H9 (cell line): ENCODE measurements around the gene CDK9. TPM values are rescaled to one million over a fixed set of nuclear protein-coding genes. Genes with fewer than 3 reads are reported as not detected.

ENCODE experiments used
- DNase-seq: peaks from one replicate; pipeline ENCODE4 v3.0.0-alpha.2; 2017
- H2AFZ ChIP-seq: one replicate; pipeline ENCODE4 v1.6.1; 2013; ENCODE audit warnings: mild to moderate bottlenecking, low read length, control low read depth, moderate library complexity
- H2AK5ac ChIP-seq: 2 replicates; pipeline ENCODE4 v1.6.1; 2013; ENCODE audit warnings: low read length, control low read depth, mixed read lengths; ENCODE audit not compliant: insufficient read length
- H2BK120ac ChIP-seq: one replicate; pipeline ENCODE4 v1.6.1; 2013; ENCODE audit warnings: low read depth, mild to moderate bottlenecking, low read length, control low read depth, inconsistent platforms; ENCODE audit not compliant: poor library complexity, severe bottlenecking
- H2BK12ac ChIP-seq: 2 replicates; pipeline ENCODE4 v1.6.1; 2013; ENCODE audit warnings: low read length, control low read depth, mixed read lengths, low read depth; ENCODE audit not compliant: insufficient read length
- H2BK15ac ChIP-seq: 2 replicates; pipeline ENCODE4 v1.6.1; 2013; ENCODE audit warnings: low read depth, low read length, control low read depth
- H2BK20ac ChIP-seq: one replicate; pipeline ENCODE4 v1.6.1; 2013; ENCODE audit warnings: low read depth, mild to moderate bottlenecking, low read length, control low read depth, inconsistent platforms; ENCODE audit not compliant: poor library complexity, severe bottlenecking
- H2BK5ac ChIP-seq: 2 replicates; pipeline ENCODE4 v1.6.1; 2013; ENCODE audit warnings: low read length, control low read depth, mixed read lengths; ENCODE audit not compliant: insufficient read length
- H3K14ac ChIP-seq: 2 replicates; pipeline ENCODE4 v1.6.1; 2013; ENCODE audit warnings: low read length, control low read depth; ENCODE audit not compliant: insufficient read depth
- H3K18ac ChIP-seq: 2 replicates; pipeline ENCODE4 v1.6.1; 2013; ENCODE audit warnings: low read depth, mild to moderate bottlenecking, mixed read lengths, low read length, control low read depth; ENCODE audit not compliant: insufficient read length
- H3K23ac ChIP-seq: 2 replicates; pipeline ENCODE4 v1.6.1; 2013; ENCODE audit warnings: low read length, control low read depth, mixed read lengths, low read depth; ENCODE audit not compliant: insufficient read length
- H3K23me2 ChIP-seq: 2 replicates; pipeline ENCODE4 v1.6.1; 2013; ENCODE audit warnings: low read depth, mild to moderate bottlenecking, mixed read lengths, low read length, control low read depth; ENCODE audit not compliant: insufficient read length, poor library complexity, severe bottlenecking
- H3K27ac ChIP-seq: 2 replicates; pipeline ENCODE4 v1.5.1; 2013; ENCODE audit warnings: low read length, control low read depth, mixed read lengths, low read depth; ENCODE audit not compliant: insufficient read length
- H3K27me3 ChIP-seq: 2 replicates; pipeline ENCODE4 v1.6.1; 2013; ENCODE audit warnings: low read length, control low read depth, inconsistent platforms; ENCODE audit not compliant: insufficient read depth
- H3K4ac ChIP-seq: 2 replicates; pipeline ENCODE4 v1.6.1; 2013; ENCODE audit warnings: low read depth, mild to moderate bottlenecking, control low read depth, inconsistent platforms, low read length, moderate library complexity
- H3K4me1 ChIP-seq: 2 replicates; pipeline ENCODE4 v1.6.1; 2013; ENCODE audit warnings: low read length, control low read depth, inconsistent platforms; ENCODE audit not compliant: insufficient read depth
- H3K4me2 ChIP-seq: 2 replicates; pipeline ENCODE4 v1.6.1; 2013; ENCODE audit warnings: low read length, control low read depth, mixed read lengths; ENCODE audit not compliant: insufficient read length, insufficient read depth
- H3K56ac ChIP-seq: 2 replicates; pipeline ENCODE4 v1.6.1; 2013; ENCODE audit warnings: low read depth, mild to moderate bottlenecking, mixed read lengths, low read length, control low read depth; ENCODE audit not compliant: insufficient read length
- H3K79me1 ChIP-seq: 2 replicates; pipeline ENCODE4 v1.6.1; 2013; ENCODE audit warnings: low read depth, mild to moderate bottlenecking, moderate library complexity, low read length, control low read depth, inconsistent platforms; ENCODE audit not compliant: insufficient read depth, poor library complexity, severe bottlenecking
- H3K79me2 ChIP-seq: 2 replicates; pipeline ENCODE4 v1.6.1; 2013; ENCODE audit warnings: low read length, control low read depth, inconsistent platforms; ENCODE audit not compliant: insufficient read depth
- H3K9ac ChIP-seq: 2 replicates; pipeline ENCODE4 v1.6.1; 2013; ENCODE audit warnings: low read length, control low read depth, mixed read lengths; ENCODE audit not compliant: insufficient read length; ENCODE audit errors: extremely low read depth
- H3K9me3 ChIP-seq: one replicate; pipeline ENCODE4 v1.6.1; 2013; ENCODE audit warnings: low read depth, low read length, inconsistent platforms; ENCODE audit not compliant: control insufficient read depth
- H3T11ph ChIP-seq: one replicate; pipeline ENCODE4 v1.6.1; 2013; ENCODE audit warnings: mild to moderate bottlenecking, low read length, control low read depth, inconsistent platforms
- H4K20me1 ChIP-seq: one replicate; pipeline ENCODE4 v1.6.1; 2013; ENCODE audit not compliant: control insufficient read depth, insufficient read length, insufficient read depth
- H4K5ac ChIP-seq: 2 replicates; pipeline ENCODE4 v1.6.1; 2013; ENCODE audit warnings: low read depth, mild to moderate bottlenecking, mixed read lengths, low read length, control low read depth; ENCODE audit not compliant: insufficient read length
- H4K8ac ChIP-seq: replicated peaks from 2 replicates; pipeline ENCODE4 v1.6.1; 2013; ENCODE audit warnings: low read length, control low read depth, mixed read lengths, low read depth; ENCODE audit not compliant: insufficient read length
- H4K91ac ChIP-seq: 2 replicates; pipeline ENCODE4 v1.6.1; 2013; ENCODE audit warnings: low read depth, mild to moderate bottlenecking, moderate library complexity, mixed read lengths, low read length, control low read depth; ENCODE audit not compliant: insufficient read length
- H3K27ac Mint-ChIP-seq, 3 experiments: 2 replicates in 2 of 3; 3 replicates in 1 of 3; pipeline ENCODE4 v1.8.0; 2020 to 2021; ENCODE audit warnings: mixed read lengths in 3 of 3, mild to moderate bottlenecking in 1 of 3, moderate library complexity in 1 of 3
- H3K27me3 Mint-ChIP-seq: 2 replicates; pipeline ENCODE4 v1.8.0; 2021; ENCODE audit warnings: low read depth, mild to moderate bottlenecking, moderate library complexity, mixed read lengths
- H3K36me3 Mint-ChIP-seq, 3 experiments: 2 replicates in 2 of 3; 3 replicates in 1 of 3; pipeline ENCODE4 v1.8.0; 2020 to 2021; ENCODE audit warnings: low read depth in 3 of 3, mixed read lengths in 3 of 3; ENCODE audit not compliant: insufficient read depth in 1 of 3
- H3K4me1 Mint-ChIP-seq, 2 experiments: 2 replicates each; pipeline ENCODE4 v1.8.0; 2020; ENCODE audit warnings: mixed read lengths in 2 of 2
- H3K4me3 Mint-ChIP-seq, 2 experiments: 2 replicates in 1 of 2; 3 replicates in 1 of 2; pipeline ENCODE4 v1.8.0; 2020 to 2021; ENCODE audit warnings: mild to moderate bottlenecking in 2 of 2, mixed read lengths in 2 of 2, moderate library complexity in 1 of 2
- H3K9me3 Mint-ChIP-seq, 2 experiments: 2 replicates in 1 of 2; 3 replicates in 1 of 2; pipeline ENCODE4 v1.8.0; 2020; ENCODE audit warnings: mild to moderate bottlenecking in 2 of 2, mixed read lengths in 2 of 2, moderate library complexity in 1 of 2
- WGBS: extraction: QIAGEN DNeasy Blood & Tissue Kit; methylation state at CpG from one replicate; pipeline ENCODE4 v1.1.7; 2013; ENCODE audit warnings: missing lambda C conversion rate, low lambda C conversion rate, mixed read lengths; ENCODE audit not compliant: insufficient read length; ENCODE audit errors: extremely low coverage; 5-methylcytosine and 5-hydroxymethylcytosine counted together
- total RNA-seq: library from RNA; stranded (reverse); gene quantifications from 2 replicates; pipeline ENCODE4 v1.2.1, GENCODE V29; 2021
- TF ChIP-seq, protein P1 (sequence below): fragments of 200-600 bp; sonication (generic); conservative IDR thresholded peaks from 3 replicates; pipeline ENCODE4 v1.8.0; 2021; ENCODE audit warnings: antibody characterized with exemption, mild to moderate bottlenecking

CDK9 gene
- total RNA-seq, 1 experiment from 2014 or later = 85.7 TPM

- H3K27me3 ChIP-seq = no peaks in the 10 kb centered on the region
- no peak overlapping the region; a peak in 1 of 5 replicates for H3K4me3 Mint-ChIP-seq
- H3K4ac ChIP-seq = no peak overlapping the region
- no peak overlapping the region for H2BK15ac ChIP-seq
- no peak for DNase-seq
- H3K4me1 ChIP-seq = no peaks in the 10 kb centered on the region
- no peak overlapping the region for H2BK5ac ChIP-seq
- no peak overlapping the region for H3K56ac ChIP-seq
- no peaks in the 10 kb centered on the region for H3K79me2 ChIP-seq
- H2BK12ac ChIP-seq = no peak overlapping the region
- no peak overlapping the region for H4K8ac ChIP-seq
- no peaks in the 10 kb centered on the region for H3K9me3 Mint-ChIP-seq
- no peaks in the 10 kb centered on the region for H4K20me1 ChIP-seq
- no peak overlapping the region for H2AFZ ChIP-seq
- no peak overlapping the region for H3K18ac ChIP-seq
- no peaks in the 10 kb centered on the region for H3K9me3 ChIP-seq
- no peak overlapping the region for H3K27ac Mint-ChIP-seq
- no peak overlapping the region for H2BK20ac ChIP-seq
- TF ChIP-seq, protein P1, sequence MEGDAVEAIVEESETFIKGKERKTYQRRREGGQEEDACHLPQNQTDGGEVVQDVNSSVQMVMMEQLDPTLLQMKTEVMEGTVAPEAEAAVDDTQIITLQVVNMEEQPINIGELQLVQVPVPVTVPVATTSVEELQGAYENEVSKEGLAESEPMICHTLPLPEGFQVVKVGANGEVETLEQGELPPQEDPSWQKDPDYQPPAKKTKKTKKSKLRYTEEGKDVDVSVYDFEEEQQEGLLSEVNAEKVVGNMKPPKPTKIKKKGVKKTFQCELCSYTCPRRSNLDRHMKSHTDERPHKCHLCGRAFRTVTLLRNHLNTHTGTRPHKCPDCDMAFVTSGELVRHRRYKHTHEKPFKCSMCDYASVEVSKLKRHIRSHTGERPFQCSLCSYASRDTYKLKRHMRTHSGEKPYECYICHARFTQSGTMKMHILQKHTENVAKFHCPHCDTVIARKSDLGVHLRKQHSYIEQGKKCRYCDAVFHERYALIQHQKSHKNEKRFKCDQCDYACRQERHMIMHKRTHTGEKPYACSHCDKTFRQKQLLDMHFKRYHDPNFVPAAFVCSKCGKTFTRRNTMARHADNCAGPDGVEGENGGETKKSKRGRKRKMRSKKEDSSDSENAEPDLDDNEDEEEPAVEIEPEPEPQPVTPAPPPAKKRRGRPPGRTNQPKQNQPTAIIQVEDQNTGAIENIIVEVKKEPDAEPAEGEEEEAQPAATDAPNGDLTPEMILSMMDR = no peak
- H3K23me2 ChIP-seq = no peaks in the 10 kb centered on the region
- H2AK5ac ChIP-seq = no peak overlapping the region
- H4K5ac ChIP-seq = no peak overlapping the region
- peaks cover 0 to 6% of the 10 kb centered on the region in 2 experiments; a peak in 2 of 4 replicates for H3K4me1 Mint-ChIP-seq
- no peak overlapping the region for H3K23ac ChIP-seq
- H3T11ph ChIP-seq = no peak overlapping the region
- no peak overlapping the region for H3K14ac ChIP-seq
- H3K79me1 ChIP-seq = no peaks in the 10 kb centered on the region
- no peak overlapping the region for H2BK120ac ChIP-seq
- H3K9ac ChIP-seq = no peak overlapping the region
- H4K91ac ChIP-seq = no peak overlapping the region
- H3K36me3 Mint-ChIP-seq = peaks cover 0 to 12% (median 0%) of the 10 kb centered on the region in 3 experiments; a peak in 2 of 7 replicates
- H3K4me2 ChIP-seq = no peak overlapping the region
- peaks cover 27% of the 10 kb centered on the region for H3K27me3 Mint-ChIP-seq
- no peak overlapping the region for H3K27ac ChIP-seq
- WGBS = no CpG with 5 or more reads among the region's 26 CpGs
Observed at GRCh38 chr9:127749090-127749787, 36.6 kb upstream of the CDK9 start.
